GM18858 (cell line): Measurements from ENCODE around the gene CAPG.

Source experiments
- ATAC-seq: cut with Tn5 transposase; IDR thresholded peaks from one replicate; pipeline ENCODE4 v1.9.1; 2021; ENCODE audit not compliant: unreplicated experiment

CAPG gene

DNA sequence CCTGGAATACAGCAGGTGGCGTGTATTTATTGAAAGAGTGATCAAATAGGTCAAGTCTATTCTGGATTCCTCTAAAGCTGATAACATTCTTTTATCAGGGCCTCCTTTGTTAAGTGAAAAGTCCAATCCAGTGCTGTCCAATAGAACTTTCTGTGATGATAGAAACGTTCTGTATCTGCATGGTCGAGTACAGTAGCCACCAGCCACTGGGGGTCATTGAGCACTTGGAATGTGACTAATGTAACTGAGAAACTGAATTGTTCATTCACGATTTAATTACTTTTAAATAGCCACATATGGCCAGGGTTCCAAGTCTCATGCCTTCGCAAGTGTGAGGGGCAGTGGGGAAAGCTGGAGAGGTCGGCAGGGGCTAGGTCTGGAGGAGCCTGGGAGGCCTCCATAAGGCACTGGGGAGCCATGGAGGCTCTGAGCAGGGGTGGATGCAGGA lies 28.9 kb upstream of the CAPG start:
- ATAC-seq: no peak

DNA sequence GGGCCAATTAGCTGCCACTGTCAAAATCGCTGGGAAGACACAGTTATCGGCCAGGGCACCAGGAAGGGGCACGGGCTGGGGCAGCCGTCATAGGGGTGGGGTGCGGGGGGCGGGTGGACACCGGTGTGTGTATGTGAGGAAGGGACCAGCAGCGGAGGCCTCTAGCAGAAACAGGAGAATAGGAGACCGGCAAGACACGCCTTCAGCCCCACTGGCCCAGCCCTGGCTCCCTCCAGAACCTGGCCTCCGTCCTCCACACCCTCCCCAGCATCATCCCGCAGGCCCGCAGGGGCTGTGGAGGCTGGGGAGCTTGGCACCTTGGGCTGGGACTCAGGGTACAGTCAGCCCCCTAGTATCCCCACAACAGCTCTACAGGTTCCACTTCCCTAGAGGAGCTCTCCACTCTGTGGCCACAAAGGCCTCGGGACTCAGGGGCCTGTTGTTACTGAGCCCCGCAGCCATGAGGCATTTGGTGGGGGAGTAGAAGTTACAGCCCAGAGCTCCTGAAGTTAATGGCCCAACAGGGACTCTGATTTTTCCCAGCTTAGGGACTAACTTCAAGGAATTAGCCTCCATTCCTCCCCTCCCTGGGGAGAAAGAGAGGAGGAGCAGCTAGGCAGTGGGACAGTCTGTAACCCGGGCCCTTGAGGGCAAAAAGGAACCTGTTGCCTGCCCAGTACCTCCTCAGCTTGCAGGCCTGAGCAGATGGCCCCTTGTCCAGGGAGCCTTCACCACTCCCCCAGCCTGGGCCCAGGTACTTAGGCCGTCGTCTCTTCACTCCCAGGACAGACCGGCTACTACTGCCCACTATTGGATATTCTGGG lies 28.2 kb upstream of the CAPG start:
- no peak for ATAC-seq

DNA sequence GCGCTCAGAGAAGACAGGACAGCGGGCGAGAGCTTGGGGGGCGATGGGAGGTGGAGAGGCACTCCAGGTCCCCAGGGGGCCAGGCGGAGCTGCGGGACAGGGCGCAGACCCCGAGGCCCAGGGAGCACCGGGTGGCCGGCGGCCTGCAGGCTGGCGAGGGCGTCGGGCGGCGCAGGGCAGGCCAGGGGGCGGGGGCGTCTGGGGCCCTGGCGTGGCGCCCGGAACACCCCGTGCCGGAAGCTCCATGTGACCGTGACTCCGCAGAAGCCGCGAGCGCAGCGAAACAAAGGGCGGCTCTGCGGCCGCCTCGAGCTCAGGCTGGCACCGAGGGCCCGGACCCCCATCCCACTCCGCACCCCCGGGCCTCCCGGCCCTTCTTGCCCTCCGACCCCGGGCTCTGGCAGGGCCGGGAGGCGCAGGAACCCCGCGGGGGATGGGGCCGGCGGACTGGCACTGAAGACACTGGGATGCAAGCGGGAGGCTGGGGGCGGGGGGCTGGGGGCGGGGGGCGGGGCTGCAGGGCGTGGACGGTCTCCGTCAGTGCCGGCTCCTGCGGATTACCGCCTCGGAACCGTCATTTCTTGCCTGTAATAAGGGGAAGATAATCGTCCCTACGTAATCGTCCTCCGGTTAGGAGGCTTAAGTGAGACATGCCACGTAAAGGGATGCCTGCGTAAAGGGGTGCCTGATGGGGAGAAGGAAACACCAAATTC lies 27.5 kb upstream of the CAPG start:
- ATAC-seq: peak; percentile 81

DNA sequence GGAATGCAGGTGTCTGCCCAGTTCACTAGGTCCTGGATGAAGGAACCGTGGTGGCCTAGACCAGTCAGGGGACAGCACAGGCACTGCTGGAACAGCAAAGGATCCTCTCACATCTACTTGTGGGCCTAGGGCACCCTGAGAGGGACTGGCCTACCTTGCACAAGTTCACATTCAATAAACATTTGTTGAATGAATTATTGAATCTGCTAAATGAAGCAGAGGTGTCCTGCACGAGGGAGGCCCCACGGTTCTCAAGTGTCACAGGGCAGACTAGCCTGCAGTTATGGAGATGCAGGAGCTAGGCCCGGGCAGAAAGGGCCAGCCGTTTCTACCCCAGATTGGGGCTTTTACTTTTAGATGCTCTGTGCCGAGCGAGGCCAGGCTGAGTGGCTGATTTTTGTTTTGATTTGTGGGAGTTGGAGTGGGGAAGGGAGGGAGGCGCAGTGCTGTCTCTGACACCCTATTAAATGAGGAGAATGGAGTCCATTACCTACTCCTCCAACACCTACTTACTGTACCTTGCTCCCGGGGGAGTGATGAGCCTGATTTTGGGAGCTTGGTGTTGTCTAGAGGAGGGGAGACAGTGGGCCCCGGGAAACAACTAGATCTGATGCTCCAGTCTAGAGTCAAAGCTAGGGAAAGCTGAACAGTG lies 26.8 kb upstream of the CAPG start:
- no peak for ATAC-seq

DNA sequence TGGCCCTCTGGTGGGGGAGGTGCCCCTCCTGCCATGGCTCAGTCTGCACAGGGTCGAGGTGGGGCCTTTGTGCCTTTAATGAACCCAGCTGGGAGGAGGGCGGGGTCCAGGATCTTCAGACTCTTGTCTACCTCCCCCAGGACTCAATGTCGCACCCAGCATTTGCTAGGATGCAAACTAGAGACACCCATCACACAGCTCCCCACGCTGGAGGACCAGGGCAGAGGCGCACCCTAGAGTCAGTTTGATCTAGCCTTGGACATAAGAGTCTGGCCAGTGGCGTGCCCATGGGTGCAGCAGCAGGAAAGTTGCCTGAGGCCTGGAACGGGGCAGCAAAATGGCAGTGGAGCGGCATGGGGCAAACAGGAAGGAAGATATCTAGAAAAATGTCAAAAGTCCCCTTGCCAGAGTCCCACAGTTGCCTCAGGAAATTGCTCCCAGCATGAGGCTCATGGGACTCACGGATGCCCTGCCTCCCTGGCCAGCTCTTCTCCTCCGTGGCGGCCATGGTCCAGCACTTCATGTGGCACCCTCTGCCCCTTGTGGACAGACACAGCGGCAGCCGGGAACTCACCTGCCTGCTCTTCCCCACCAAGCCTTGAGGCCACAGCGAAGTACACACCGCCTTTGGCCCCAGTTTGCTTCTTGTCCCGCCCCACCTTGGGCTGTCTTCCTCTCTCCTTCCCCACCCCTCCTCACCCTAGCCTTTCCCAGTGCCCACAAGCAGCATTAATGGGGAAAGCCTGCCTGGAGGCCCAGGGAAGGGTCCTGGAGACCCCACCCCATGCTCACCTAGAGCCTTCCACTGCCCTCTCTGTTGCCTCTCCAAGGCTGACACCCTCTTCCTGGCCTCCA lies 26.0 kb upstream of the CAPG start:
- no peak for ATAC-seq

DNA sequence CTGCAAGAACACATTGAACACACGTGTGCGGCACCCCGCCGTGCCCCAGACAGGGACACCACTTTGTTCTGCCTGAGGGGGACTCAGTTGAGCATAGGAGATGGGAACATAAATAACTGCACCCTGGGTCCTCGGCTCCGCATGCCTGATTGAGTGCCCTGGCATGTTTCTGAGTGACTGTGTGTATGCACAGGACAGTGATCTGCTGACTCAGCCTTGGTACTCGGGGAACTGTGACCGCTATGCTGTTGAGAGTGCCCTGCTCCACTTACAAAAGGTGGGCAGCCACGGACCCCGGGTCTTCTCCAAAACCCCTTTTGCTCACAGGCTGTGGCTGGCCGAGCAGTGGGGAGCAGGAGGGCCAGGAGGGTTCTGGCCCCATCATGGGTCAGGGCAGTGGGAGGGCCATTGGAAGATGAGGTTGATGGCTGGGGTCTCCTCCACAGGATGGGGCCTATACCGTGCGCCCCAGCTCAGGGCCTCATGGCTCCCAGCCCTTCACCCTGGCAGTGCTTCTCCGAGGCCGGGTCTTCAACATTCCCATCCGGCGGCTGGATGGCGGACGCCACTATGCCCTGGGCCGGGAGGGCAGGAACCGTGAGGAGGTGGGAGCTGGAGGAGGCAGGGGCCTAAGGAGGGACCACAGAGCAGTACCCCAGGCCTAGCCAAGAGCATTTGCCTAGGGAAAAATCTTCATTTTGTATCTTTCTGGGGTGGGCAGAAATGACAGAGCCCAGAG lies 25.2 kb upstream of the CAPG start:
- no peak for ATAC-seq

DNA sequence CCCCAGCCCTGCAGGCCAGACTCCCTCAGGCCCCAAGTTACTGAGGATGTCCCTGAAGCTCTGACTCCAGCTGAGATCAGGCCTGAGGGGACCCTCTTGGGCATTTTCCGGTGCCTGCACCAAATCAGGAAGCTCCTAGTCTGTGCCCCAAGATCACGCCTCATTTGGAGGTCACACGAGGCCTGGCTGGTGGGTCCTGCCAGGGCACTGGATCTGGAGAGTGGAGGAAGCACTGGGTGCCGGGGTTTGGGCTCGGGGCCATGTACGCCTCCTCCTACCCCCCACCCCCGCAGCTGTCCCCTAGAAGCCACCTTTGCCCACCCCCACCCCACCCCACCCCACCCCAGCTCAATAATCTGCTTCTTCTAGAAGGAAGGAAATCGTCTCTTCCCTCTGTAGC lies 24.5 kb upstream of the CAPG start:
- no peak for ATAC-seq

DNA sequence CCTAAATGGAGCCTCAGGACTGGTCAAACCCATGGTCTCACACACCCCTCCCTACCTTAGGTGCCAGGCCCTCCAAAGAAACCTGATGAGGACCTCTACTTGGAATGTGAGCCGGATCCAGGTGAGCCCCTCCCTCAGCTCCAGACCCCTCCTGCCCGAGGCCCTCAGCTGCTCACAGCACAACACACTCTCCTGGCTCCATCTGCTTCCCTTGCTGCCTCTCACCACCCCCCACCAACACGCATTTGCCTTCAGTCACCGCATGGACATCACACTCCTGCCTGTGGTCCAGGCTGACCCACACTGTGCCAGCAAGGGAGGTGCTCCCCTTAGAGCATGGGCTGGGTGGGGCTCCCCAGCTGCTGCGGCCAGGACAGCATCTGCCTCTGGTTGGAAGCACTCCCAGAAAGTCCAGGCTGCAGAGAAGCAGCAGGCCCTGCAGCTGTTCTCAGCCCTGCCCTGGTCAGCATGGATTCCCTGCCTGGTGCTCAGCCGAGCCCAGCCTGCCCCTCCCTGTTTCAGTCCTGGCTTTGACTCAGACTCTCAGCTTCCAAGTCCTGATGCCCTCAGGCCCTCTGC lies 23.4 kb upstream of the CAPG start:
- no peak for ATAC-seq

DNA sequence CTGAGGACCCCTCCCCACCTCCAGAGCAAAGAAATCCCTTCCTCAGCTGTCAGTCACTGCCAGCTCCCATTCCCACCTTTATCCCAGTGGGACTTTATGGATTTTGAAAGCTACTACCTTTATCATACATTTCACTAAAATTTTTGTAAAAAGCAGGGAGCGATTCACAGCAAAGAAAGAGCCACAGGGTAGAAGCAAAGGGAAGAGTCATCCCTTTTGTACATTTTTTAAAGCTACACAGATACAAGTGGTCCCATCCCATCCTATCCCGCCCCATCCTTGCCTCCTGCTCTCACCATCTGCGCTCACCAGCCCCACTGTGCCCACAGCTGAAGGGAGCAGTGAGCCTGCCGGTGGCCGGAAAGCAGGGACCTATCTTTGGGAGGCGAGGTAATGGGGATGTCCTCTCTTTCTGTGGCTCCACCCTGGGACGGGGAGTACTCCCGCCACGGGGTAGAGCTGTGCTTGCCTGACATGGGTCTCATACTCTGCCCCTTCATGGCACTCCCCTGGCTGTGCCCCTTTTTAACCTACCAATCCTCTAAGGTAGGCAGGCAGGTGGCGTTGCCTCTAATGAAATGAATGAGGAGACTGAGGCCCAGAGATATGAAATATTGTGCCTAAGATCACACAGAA lies 21.5 kb upstream of the CAPG start:
- no peak for ATAC-seq

DNA sequence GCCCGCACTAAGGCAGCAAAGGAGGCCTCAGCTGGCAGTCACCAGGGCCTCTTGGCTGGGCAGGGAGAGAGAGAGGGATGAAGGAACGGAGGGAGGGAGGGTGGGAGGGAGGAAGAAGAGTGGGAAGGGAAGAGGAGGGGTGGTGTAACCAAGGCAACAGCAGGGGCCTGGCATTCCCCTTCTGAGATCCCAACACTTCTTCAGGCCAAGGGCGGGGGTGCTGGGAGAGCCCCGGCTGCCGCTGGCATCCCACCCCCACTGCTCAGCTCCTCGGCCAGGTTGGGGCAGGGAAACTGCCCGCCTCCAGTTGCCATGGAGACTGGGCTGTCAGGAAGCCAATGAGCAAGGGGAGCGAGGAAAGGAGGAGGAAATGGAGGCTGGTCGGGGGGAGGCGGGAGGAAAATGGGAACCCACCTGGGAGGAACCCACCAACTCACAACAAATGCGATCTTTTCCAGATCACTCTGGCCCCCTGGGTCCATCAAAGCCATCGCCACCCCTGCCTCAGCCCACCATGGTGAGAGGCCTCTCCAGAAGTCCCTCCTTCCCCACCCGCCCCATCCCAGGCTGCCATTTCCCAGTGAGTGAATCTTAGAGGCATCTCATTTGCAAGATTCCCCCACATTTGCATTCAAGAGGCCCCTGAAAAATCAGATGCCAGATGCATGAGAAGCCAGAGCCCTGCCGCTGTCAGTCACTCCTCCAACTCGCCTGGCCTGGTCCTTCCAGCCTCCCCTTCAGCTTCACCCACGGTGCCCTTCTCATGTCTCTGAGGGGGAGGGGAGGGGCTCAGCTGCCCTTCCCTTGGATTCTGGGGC lies 20.8 kb upstream of the CAPG start:
- ATAC-seq: no peak

DNA sequence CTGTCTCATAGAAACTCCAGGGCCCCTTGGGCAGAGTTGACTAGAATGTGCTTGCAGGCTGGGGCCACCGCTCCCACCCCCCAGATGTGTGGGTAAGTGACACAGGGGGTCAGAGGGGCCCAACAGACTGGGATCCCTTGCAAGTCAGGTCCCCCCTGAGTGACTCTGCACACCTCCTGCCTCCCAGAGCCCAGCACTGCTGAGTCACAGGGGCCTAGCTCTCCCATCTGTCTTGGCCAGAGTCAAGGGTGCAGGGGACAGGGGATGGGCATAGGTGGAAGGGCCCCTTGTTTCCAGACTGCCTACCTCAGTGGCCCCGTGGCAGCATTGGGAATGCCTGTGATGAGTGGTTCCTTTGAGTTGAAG lies 19.7 kb upstream of the CAPG start:
- ATAC-seq: no peak

DNA sequence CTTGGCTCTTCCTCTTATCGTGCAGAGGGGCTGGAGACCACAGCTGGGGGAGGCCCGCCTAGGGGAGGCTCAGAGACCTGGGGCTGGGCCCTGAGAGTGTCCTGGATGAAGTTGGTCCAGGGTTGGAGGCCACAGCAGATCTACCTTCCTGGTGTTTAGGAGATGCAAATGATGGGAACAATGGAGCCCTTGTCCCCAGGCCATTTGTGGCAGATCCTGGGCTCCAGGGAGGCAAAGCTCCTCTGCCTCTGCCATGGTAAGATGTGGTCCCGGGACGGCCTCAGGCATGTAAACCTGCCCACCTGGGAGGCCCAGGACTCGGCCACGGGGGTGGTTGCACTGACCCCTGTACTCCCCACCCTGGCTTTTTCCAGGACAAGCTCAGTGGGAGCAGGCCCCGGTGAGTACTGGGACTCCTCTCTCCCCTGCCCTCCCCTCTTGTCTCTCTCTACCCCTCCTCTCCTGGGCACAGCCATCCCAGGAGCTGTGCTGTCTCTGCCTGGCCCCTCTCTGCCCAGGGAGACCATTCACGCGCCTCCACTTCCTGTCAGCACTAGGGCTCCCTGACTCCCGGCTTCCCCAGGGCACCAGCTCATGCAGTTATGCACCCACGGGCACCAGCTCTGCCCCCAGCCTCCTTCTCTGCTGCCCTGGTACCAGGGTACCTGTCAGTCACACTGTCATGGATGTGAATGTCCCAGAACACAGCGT lies 19.2 kb upstream of the CAPG start:
- no peak for ATAC-seq

DNA sequence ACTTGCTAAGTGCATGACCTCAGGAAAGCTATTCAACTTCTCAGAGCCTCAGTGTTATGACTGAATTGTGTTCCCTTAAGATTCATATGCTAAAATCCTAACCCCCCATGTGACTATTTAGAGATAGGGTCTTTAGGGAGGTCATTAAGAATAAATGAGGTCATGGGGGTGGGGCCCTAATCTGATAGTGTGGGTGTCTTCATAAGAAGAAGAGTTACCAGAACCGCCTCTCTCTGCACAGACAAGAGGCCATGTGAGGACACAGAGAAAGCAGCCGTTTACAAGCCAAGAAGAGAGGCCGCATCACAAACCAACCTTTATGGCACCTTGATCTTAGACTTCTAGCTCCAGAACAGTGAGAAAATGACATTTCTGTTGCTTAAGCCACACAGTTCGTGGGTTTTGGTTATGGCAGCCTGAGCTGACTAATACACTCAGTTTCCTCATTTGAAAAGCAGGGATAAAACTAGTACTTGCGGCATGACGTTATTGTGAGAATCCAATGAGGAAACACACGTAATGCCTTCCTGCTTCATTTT lies 18.2 kb upstream of the CAPG start:
- ATAC-seq: no peak

DNA sequence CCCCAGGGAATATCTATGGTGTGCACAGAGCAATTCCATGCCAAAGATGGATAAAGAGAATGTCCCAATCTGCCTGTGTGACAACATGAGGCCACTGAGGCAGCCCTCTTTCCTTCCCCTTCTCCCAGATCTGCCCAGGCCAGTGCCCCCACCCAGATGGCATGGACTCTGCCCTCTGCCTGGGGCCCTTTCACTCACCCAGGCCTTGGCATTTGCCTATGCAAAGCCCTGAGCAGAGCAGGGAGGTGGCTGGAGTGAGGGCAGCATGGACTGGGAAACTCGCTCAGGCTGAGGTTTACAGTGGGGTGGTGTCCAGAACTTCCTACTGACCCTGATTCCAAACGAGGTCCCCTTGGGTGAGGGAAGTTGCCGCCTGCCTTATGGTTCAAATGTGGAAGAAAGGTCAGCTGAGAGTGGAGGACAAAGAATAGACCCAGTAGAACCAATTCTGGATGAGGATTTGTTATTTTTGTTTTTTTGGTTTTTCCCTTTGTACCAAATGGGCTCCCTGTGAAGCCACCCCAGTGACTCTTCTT lies 17.2 kb upstream of the CAPG start:
- no peak for ATAC-seq

DNA sequence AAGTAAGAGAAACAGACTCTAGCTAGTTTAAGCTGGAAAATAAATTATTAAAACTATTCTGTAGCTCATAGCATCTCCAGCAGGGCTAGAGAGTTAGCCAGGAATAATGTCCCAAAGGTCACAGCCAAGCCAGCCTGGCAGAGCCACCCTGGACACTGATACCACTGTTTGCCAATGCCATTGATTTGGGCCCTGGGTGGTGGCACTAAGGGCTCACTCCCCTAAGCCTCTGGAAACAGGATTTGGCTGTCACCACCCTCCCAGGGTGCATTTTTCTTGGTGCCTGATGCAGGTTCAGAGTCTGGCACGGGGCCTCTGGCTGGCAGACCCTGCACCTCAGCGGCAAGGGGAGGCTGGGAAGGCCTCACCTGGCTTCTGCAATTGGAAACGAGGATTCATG lies 15.4 kb upstream of the CAPG start:
- ATAC-seq: no peak

DNA sequence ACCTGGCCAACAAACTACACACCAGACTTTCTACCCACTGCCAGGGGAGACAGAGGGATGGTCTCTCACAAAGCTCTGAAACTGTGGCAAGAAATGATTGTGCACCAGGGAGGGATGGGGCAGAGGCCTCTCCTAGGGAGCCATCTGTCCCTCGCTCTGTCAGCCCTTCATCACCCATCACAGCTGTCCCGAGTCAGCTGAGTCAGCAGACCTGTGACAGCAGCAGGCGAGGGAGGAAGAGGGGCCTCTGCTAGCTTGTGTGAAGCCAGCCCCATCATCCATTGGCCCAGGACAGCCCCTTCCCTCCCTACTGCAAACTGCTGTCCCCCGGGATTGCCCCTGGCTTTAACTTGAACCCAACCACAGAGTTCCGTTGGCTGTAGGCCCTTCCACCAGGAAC lies 13.4 kb upstream of the CAPG start:
- ATAC-seq: no peak

DNA sequence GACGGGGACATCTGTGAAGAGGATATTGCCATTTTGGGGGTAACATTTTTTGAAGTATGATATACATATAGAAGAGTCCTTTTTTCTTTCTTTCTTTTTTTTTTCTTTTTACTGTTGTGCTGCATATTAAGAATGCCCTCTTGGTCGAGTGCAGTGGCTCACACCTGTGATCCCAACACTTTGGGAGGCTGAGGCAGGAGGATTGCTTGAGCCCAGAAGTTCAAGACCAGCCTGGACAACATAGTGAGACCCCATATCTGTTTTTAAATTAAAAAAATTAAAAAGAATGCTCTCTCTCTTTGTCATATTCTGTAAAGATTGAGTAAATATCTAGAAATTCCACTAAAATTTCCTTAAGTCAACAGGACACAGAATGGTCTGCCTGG lies 11.9 kb upstream of the CAPG start:
- no peak for ATAC-seq
